ENCODE data around the gene UTRN. TPM values are rescaled to one million over a fixed set of nuclear protein-coding genes. Genes with fewer than 3 reads are reported as not detected.

The UTRN gene
- total RNA-seq, 4 donors from 2014 or later = 383 to 473 (median 415) TPM

DNA sequence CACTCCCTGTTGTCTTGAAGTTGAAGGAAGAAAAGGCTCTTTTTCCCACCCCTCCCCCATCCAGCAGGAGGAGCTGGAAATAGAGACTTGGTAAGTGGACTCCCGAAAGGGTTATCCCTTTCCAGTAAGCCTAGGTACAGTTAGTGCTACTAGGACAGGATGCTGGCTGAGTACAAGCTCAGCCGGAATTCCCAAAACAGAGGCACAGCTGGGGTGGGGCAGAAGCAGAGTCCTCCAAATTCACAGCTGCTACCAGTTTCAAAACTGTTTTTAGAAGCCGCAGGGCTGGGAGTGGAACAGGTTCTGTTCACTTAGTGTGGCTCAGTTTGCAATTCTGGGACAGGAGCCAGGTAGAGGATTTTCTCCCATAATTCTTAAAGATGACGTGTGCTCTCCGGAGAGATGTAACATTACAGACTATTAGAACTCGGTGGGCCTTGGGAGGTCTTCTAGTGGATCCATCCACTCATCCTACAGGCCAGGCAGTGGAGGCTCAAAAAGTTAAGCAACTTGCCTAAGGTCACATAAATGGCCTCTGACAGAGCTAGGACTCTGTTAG lies 19.0 kb upstream of the UTRN start:
- 7 to 22% methylated on average over 5 to 6 of the region's 6 CpGs for WGBS, 2 donors
- H3K27me3 ChIP-seq = no peaks in the 10 kb centered on the region
- H3K4me1 ChIP-seq = peaks cover 28% of the 10 kb centered on the region in 2 donors
- no peaks in the 10 kb centered on the region for H3K36me3 ChIP-seq
- no peaks in the 10 kb centered on the region for H3K9me3 ChIP-seq
- H3K27ac ChIP-seq = peak overlapping the region; percentile 55 to 73 (median 72)
- H3K4me3 ChIP-seq (replicated peaks in 1 of 3) = no peak overlapping the region
- intact Hi-C loops (cut with DNase I) = no loop called here
- peak; percentile 78 to 84 for DNase-seq
- TF ChIP-seq, protein P1, sequence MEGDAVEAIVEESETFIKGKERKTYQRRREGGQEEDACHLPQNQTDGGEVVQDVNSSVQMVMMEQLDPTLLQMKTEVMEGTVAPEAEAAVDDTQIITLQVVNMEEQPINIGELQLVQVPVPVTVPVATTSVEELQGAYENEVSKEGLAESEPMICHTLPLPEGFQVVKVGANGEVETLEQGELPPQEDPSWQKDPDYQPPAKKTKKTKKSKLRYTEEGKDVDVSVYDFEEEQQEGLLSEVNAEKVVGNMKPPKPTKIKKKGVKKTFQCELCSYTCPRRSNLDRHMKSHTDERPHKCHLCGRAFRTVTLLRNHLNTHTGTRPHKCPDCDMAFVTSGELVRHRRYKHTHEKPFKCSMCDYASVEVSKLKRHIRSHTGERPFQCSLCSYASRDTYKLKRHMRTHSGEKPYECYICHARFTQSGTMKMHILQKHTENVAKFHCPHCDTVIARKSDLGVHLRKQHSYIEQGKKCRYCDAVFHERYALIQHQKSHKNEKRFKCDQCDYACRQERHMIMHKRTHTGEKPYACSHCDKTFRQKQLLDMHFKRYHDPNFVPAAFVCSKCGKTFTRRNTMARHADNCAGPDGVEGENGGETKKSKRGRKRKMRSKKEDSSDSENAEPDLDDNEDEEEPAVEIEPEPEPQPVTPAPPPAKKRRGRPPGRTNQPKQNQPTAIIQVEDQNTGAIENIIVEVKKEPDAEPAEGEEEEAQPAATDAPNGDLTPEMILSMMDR (IDR thresholded peaks at IDR 0.05) = no peak
- TF ChIP-seq POLR2A (IDR thresholded peaks at IDR 0.05) = no peak

DNA sequence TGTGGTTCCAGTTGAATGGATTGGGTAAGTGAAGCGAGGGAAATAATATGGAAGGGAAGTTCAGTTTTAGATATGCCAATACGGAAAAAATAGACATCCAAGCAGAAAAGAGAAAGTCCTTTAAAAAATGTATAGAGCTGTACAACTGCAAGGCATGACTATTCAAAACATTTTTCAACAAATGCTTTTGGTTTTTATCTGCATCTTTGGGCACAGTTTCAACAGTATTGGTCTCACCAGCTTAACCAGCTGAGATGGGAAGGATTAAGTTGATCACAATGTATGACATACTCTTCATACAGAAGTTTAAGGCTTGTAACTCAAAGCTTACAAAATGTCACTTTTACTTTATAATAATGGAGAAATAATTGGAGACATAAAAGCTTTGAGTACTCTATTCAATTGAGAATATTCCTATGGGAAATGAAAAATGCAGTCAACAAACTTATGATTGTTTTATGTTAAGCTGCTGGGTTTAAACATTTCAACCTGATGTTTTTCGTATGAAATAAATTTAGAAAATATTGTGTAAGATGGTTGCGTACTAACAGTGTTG lies 16.3 kb upstream of the UTRN start:
- peaks cover 27 to 28% of the 10 kb centered on the region in 2 donors for H3K4me1 ChIP-seq
- TF ChIP-seq, protein P1 (IDR thresholded peaks at IDR 0.05) = no peak
- no peak overlapping the region for H3K4me3 ChIP-seq (replicated peaks in 1 of 3)
- no peaks in the 10 kb centered on the region for H3K27me3 ChIP-seq
- H3K36me3 ChIP-seq = no peaks in the 10 kb centered on the region
- no peak overlapping the region for H3K27ac ChIP-seq
- intact Hi-C loops (cut with DNase I) = no loop called here
- no peaks in the 10 kb centered on the region for H3K9me3 ChIP-seq
- no peak for DNase-seq
- WGBS, 2 donors = 90 to 91% methylated on average over 4 of the region's 4 CpGs

DNA sequence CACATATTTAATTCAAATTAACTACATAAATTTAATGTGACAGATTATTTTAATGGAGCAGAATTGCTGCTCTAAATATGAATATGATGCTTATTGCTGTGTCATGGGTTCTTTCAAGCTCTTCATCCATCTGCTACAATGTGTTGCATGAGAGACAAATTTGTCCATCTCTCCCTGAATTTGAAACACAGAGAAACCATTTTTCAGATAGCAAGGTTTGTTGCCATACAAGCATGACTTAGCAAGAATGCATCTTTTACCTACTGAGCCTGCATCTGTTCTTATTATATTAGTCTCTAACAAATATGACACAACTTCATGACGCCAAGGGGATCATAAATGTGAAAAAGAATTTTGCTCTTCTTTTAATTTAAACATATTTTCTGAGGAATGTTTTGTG lies 8.0 kb upstream of the UTRN start:
- no peaks in the 10 kb centered on the region for H3K36me3 ChIP-seq
- TF ChIP-seq, protein P1 (IDR thresholded peaks at IDR 0.05) = no peak
- TF ChIP-seq POLR2A (IDR thresholded peaks at IDR 0.05) = no peak
- DNase-seq = no peak
- H3K4me1 ChIP-seq = no peaks in the 10 kb centered on the region
- 89 to 90% methylated on average over 1 of the region's 1 CpG for WGBS, 2 donors
- no peak overlapping the region for H3K4me3 ChIP-seq (replicated peaks in 1 of 3)
- no peak overlapping the region for H3K27ac ChIP-seq
- no peaks in the 10 kb centered on the region for H3K27me3 ChIP-seq
- intact Hi-C loops (cut with DNase I) = no loop called here
- no peaks in the 10 kb centered on the region for H3K9me3 ChIP-seq

DNA sequence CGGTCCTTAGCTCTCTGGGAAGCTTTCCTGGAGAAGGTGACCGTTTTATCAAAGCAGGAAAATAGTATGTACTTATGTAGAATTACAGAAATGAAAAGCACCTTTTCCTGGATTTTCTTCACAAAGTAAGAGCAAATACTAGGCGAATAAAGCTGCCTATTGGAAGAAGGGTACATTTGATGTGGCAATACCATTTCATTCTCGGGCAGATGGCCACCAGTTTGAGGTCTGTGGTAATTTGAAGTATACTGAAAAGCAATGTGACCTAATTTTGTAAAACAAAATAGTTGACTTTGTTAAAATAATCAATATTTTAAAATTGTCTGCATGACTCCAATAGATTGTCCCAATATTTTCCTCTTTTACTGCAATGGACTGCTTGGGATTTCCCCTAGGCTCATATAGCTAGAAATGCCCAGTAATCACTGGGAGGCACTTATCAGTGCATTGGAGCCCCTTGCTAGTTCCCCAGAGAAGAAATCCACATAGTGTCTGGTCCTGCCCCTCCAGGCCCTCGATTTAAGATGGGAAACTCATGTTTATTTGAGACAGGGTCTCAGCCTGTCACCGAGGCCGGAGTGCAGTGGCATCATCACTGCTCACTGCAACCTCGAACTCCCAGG lies 7.4 kb upstream of the UTRN start:
- WGBS, 2 donors = 89 to 93% methylated on average over 8 of the region's 8 CpGs
- H3K9me3 ChIP-seq = no peaks in the 10 kb centered on the region
- no peaks in the 10 kb centered on the region for H3K36me3 ChIP-seq
- intact Hi-C loops (cut with DNase I) = no loop called here
- no peak for DNase-seq
- no peak overlapping the region for H3K4me3 ChIP-seq (replicated peaks in 1 of 3)
- no peaks in the 10 kb centered on the region for H3K4me1 ChIP-seq
- H3K27me3 ChIP-seq = no peaks in the 10 kb centered on the region
- no peak for TF ChIP-seq POLR2A (IDR thresholded peaks at IDR 0.05)
- TF ChIP-seq, protein P1 (IDR thresholded peaks at IDR 0.05) = no peak
- no peak overlapping the region for H3K27ac ChIP-seq

DNA sequence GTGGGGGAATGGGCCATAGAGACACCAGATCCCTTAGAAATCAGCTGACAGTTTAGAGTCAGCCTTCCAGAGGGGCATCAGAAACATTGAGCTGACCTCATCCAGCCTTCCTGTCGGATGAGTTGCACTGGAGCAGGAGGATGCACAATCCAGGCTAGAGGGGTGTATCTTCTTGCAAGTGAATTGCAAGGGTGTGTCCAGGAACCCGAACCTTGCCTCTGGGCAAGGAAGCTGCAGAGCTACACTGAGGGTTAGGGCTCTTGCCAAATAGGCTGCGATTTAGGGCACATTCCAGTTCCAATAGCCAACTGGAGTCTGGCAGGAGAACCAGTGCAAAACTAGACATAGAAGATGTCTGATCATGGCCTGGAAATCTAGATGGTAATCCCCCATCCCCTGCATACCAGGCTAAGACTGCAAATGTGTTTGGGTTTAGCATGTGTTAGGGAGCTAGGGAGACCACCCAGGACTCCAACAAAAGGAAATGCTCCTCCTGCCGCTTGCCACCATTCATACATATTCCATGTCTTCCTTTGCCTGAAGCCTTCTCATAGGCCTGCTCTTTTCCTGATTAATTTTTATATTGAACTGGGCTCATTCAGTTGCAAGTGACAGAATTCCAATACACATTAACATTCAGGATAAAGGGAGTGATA lies 6.3 kb upstream of the UTRN start:
- H3K27me3 ChIP-seq = no peaks in the 10 kb centered on the region
- no peak overlapping the region for H3K27ac ChIP-seq
- no peaks in the 10 kb centered on the region for H3K9me3 ChIP-seq
- H3K4me1 ChIP-seq = peaks cover 0 to 5% of the 10 kb centered on the region in 2 donors
- H3K4me3 ChIP-seq (replicated peaks in 1 of 3) = no peak overlapping the region
- no peak for TF ChIP-seq POLR2A (IDR thresholded peaks at IDR 0.05)
- TF ChIP-seq, protein P1 (IDR thresholded peaks at IDR 0.05) = no peak
- intact Hi-C loops (cut with DNase I) = no loop called here
- DNase-seq = no peak
- H3K36me3 ChIP-seq = no peaks in the 10 kb centered on the region
- WGBS, 2 donors = 80 to 97% methylated on average over 4 of the region's 4 CpGs

All from thyroid gland (tissue), 4 donors.